ENCODE measurements around the gene PARVB.

Gene PARVB

GRCh38 chr22:44119669-44120313 lies 95.7 kb downstream of the PARVB start:
- H3K4me3 ChIP-seq (ENCODE audit: low read depth, low read length) = no peak overlapping the region
- no peak for TF ChIP-seq CTCF (IDR thresholded peaks at IDR 0.05; ENCODE audit: insufficient read depth, low read length, missing control alignments)
- DNase-seq (ENCODE audit: low read depth, low spot score) = no peak
- POLR2A ChIA-PET = no interaction called here
- CTCF ChIA-PET = no interaction called here

- no peak for TF ChIP-seq CTCF (IDR thresholded peaks at IDR 0.05; ENCODE audit: insufficient read depth, low read length, missing control alignments)
- ChIA-PET POLR2A (no interaction called here), CTCF (no interaction called here)
- DNase-seq (ENCODE audit: low read depth, low spot score) = no peak
- no peak overlapping the region for H3K4me3 ChIP-seq (ENCODE audit: low read depth, low read length)
These were observed 96.2 kb downstream of the PARVB start for GRCh38 chr22:44120314-44120704.

GRCh38 chr22:44125421-44125820 lies 101.3 kb downstream of the PARVB start:
- no peak for DNase-seq (ENCODE audit: low read depth, low spot score)
- CTCF ChIA-PET = no interaction called here
- no peak overlapping the region for H3K4me3 ChIP-seq (ENCODE audit: low read depth, low read length)
- TF ChIP-seq CTCF (IDR thresholded peaks at IDR 0.05; ENCODE audit: insufficient read depth, low read length, missing control alignments) = no peak
- POLR2A ChIA-PET = no interaction called here

- no peak for DNase-seq (ENCODE audit: low read depth, low spot score)
- ChIA-PET CTCF (interaction anchor here (1.5 kb wide), 1 partner anchor 134 kb away, joined by 5 read pairs; no protein-coding TSS in a partner anchor), POLR2A (no interaction called here)
- no peak overlapping the region for H3K4me3 ChIP-seq (ENCODE audit: low read depth, low read length)
- TF ChIP-seq CTCF (IDR thresholded peaks at IDR 0.05; ENCODE audit: insufficient read depth, low read length, missing control alignments) = no peak
These were observed 102.7 kb downstream of the PARVB start for GRCh38 chr22:44126807-44127206.

GRCh38 chr22:44127356-44127755 lies 103.3 kb downstream of the PARVB start:
- no peak for DNase-seq (ENCODE audit: low read depth, low spot score)
- no peak for TF ChIP-seq CTCF (IDR thresholded peaks at IDR 0.05; ENCODE audit: insufficient read depth, low read length, missing control alignments)
- POLR2A ChIA-PET = no interaction called here
- no peak overlapping the region for H3K4me3 ChIP-seq (ENCODE audit: low read depth, low read length)
- CTCF ChIA-PET = interaction anchor here (1.5 kb wide), 1 partner anchor 134 kb away, joined by 5 read pairs; no protein-coding TSS in a partner anchor

- no peak for DNase-seq (ENCODE audit: low read depth, low spot score)
- no peak for TF ChIP-seq CTCF (IDR thresholded peaks at IDR 0.05; ENCODE audit: insufficient read depth, low read length, missing control alignments)
- POLR2A ChIA-PET = no interaction called here
- H3K4me3 ChIP-seq (ENCODE audit: low read depth, low read length) = no peak overlapping the region
- CTCF ChIA-PET = interaction anchor here (1.4 kb wide), 1 partner anchor 136 kb away, joined by 4 read pairs; no protein-coding TSS in a partner anchor
These were observed 105.0 kb downstream of the PARVB start for GRCh38 chr22:44128958-44129618.
